DMS79 (cell line): ENCODE results near the gene NIPBL.
"Not testable (repeated sequence)": the region's sequence is repeated elsewhere in the genome, so short reads cannot be mapped to it uniquely, and the experiment has no call there.

Experiments used
- DNase-seq: peaks from one replicate; lab custom pipeline; 2025; lab: John Stamatoyannopoulos, UW

The NIPBL gene

GRCh38 chr5:37037840-37038239, 161.3 kb downstream of the NIPBL start:
- DNase-seq: no peak

- no peak for DNase-seq
Measured at GRCh38 chr5:37039824-37040223, 163.3 kb downstream of the NIPBL start.

GRCh38 chr5:37043693-37044092, 167.1 kb downstream of the NIPBL start:
- no peak for DNase-seq

- no peak for DNase-seq
Measured at GRCh38 chr5:37044120-37044519, 167.6 kb downstream of the NIPBL start.

- no peak for DNase-seq
Measured at GRCh38 chr5:37045703-37046102, 169.1 kb downstream of the NIPBL start.

- DNase-seq: no peak
Measured at GRCh38 chr5:37047947-37048346, 171.4 kb downstream of the NIPBL start.

GRCh38 chr5:37054391-37054790, 177.8 kb downstream of the NIPBL start:
- no peak for DNase-seq

- DNase-seq: no peak
Measured at GRCh38 chr5:37055383-37055990, 178.9 kb downstream of the NIPBL start.

- no peak for DNase-seq
Measured at GRCh38 chr5:37056762-37057161, 180.2 kb downstream of the NIPBL start.

GRCh38 chr5:37060030-37060429, 183.5 kb downstream of the NIPBL start:
- no peak for DNase-seq

GRCh38 chr5:37063739-37064138, 187.2 kb downstream of the NIPBL start:
- no peak for DNase-seq

GRCh38 chr5:37064442-37064841, 187.9 kb downstream of the NIPBL start:
- DNase-seq: no peak

- DNase-seq: no peak
Measured at GRCh38 chr5:37071487-37071886, 194.9 kb downstream of the NIPBL start.

GRCh38 chr5:37071901-37072581, 195.5 kb downstream of the NIPBL start:
- DNase-seq: no peak

- DNase-seq: no peak
Measured at GRCh38 chr5:37075399-37075950, 198.9 kb downstream of the NIPBL start.

GRCh38 chr5:37077146-37077545, 200.6 kb downstream of the NIPBL start:
- DNase-seq: no peak

GRCh38 chr5:37080697-37081096, 204.1 kb downstream of the NIPBL start:
- no peak for DNase-seq

GRCh38 chr5:37082977-37083376, 206.4 kb downstream of the NIPBL start:
- DNase-seq: not testable (repeated sequence)

GRCh38 chr5:37086026-37086425, 209.5 kb downstream of the NIPBL start:
- not testable (repeated sequence) for DNase-seq

- DNase-seq: no peak
Measured at GRCh38 chr5:37086466-37087173, 210.1 kb downstream of the NIPBL start.

GRCh38 chr5:37088009-37088408, 211.4 kb downstream of the NIPBL start:
- no peak for DNase-seq

- no peak for DNase-seq
Measured at GRCh38 chr5:37090123-37090726, 213.7 kb downstream of the NIPBL start.

- DNase-seq: no peak
Measured at GRCh38 chr5:37090781-37091180, 214.2 kb downstream of the NIPBL start.
